Tibial nerve (tissue), 4 donors: ENCODE results near the gene ZG16B. TPM values are rescaled to one million over a fixed set of nuclear protein-coding genes. Genes with fewer than 3 reads are reported as not detected.
A peak's percentile ranks its signal among the peaks of the same experiment; 100 is the strongest.

ENCODE experiments used
- DNase-seq, 2 donors: peaks; one replicate each; pipeline ENCODE4 v3.0.0-alpha.2; 2019; ENCODE audit warnings: low spot score in 2 of 2
- H3K27ac ChIP-seq, 4 donors: fragments of 200-600 bp; sonication (generic) in 3 of 4; one replicate each; pipeline ENCODE4 v1.5.1; 2017 to 2019; ENCODE audit warnings: mild to moderate bottlenecking in 1 of 4
- H3K27me3 ChIP-seq, 2 donors: fragments of 200-600 bp; sonication (generic) in 1 of 2; one replicate each; pipeline versions ENCODE4 v1.5.1 to v1.6.0; 2017 to 2019
- H3K36me3 ChIP-seq, 3 donors: fragments of 200-600 bp; sonication (generic); one replicate each; pipeline ENCODE4 v1.5.1; 2018 to 2019
- H3K4me1 ChIP-seq, 4 donors: fragments of 200-600 bp; sonication (generic) in 3 of 4; one replicate each; pipeline ENCODE4 v1.5.1; 2017 to 2019
- H3K4me3 ChIP-seq, 4 donors: fragments of 200-600 bp; sonication (generic) in 3 of 4; one replicate each; pipeline ENCODE4 v1.5.1; 2017 to 2019; ENCODE audit warnings: mild to moderate bottlenecking in 1 of 4, moderate library complexity in 1 of 4
- H3K9me3 ChIP-seq, 4 donors: fragments of 200-600 bp; sonication (generic) in 3 of 4; one replicate each; pipeline ENCODE4 v1.5.1; 2017 to 2019
- EP300 ChIP-seq, 2 donors: sonication (generic); formaldehyde crosslinking; IDR thresholded peaks; one replicate each; pipeline ENCODE4 v1.6.1; 2017; ENCODE audit warnings: antibody characterized with exemption in 2 of 2, mild to moderate bottlenecking in 1 of 2
- POLR2A ChIP-seq, 2 donors: fragments of 450-650 bp; IDR thresholded peaks; one replicate each; pipeline ENCODE4 v1.6.1; 2017; ENCODE audit warnings: antibody characterized with exemption in 2 of 2, mild to moderate bottlenecking in 2 of 2, moderate library complexity in 2 of 2
- WGBS, 2 donors: methylation state at CpG; one replicate each; pipeline ENCODE4 v1.1.5; 2018; 5-methylcytosine and 5-hydroxymethylcytosine counted together
- total RNA-seq, 4 donors: library from RNA; depleted of rRNA; stranded (reverse); fragments of >200 nt; gene quantifications; one replicate each; pipeline ENCODE4 v1.1.0, GENCODE V29; 2016
- TF ChIP-seq, protein P1 (sequence below), 5 experiments: fragments of 200-600 bp in 3 of 5; fragments of 450-650 bp in 2 of 5; sonication (generic) in 3 of 5; IDR thresholded peaks; one replicate each; pipeline ENCODE4 v1.5.1; 2016 to 2019; ENCODE audit warnings: antibody characterized with exemption in 5 of 5, mild to moderate bottlenecking in 3 of 5, moderate library complexity in 2 of 5

ZG16B gene
- total RNA-seq, 4 donors from 2014 or later = not detected

DNA sequence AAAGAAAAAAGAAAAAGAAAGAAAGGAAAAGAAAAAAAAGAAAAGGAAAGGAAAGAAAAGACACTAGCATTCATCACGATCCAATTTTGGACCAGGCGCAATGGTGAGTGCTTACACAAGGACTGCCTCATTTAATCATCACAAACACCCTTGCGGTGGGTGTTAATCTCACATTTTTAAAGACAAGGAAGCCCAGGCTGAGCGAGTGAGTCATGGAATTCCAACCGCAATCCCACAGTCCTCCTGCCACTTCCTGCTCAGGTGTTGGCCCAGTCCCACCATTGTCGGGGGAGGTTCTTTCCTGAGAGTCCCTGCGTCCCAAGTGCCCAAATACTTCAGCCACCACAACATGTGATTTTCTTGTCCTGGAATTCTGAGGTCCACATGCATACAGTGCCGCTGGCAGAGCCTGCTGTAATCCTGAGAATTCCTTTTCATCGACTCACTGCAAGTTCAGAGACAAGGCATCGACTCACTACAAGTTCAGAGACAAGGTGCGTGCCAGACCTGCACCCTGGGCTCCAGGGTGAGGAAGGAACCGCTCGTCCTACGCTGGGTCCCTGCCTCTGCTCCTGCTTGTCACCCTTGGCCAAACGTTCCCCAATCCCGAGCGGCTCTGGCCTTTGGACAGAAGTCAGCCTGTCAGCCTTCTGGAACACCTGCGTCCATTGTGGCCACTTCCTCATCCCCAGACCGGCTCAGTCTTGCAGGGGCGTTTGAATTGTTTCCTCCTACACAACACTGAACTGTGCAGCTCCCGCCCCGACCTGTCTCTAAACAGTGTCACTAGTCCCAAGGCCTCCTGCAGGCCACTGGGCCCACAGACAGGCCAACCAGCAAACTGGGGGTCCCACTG, 5.8 kb downstream of the ZG16B start:
- H3K27me3 ChIP-seq = peaks cover 0 to 60% of the 10 kb centered on the region in 2 donors

GRCh38 chr16:2836646-2837508, 6.8 kb downstream of the ZG16B start:
- DNase-seq = no peak

More for the DNA sequence above, 5.8 kb downstream of the ZG16B start:
- H3K36me3 ChIP-seq = no peaks in the 10 kb centered on the region
- no peak for DNase-seq
- TF ChIP-seq, protein P1, sequence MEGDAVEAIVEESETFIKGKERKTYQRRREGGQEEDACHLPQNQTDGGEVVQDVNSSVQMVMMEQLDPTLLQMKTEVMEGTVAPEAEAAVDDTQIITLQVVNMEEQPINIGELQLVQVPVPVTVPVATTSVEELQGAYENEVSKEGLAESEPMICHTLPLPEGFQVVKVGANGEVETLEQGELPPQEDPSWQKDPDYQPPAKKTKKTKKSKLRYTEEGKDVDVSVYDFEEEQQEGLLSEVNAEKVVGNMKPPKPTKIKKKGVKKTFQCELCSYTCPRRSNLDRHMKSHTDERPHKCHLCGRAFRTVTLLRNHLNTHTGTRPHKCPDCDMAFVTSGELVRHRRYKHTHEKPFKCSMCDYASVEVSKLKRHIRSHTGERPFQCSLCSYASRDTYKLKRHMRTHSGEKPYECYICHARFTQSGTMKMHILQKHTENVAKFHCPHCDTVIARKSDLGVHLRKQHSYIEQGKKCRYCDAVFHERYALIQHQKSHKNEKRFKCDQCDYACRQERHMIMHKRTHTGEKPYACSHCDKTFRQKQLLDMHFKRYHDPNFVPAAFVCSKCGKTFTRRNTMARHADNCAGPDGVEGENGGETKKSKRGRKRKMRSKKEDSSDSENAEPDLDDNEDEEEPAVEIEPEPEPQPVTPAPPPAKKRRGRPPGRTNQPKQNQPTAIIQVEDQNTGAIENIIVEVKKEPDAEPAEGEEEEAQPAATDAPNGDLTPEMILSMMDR (IDR thresholded peaks at IDR 0.05) = no peak
- TF ChIP-seq POLR2A (IDR thresholded peaks at IDR 0.05) = no peak
- H3K9me3 ChIP-seq = no peaks in the 10 kb centered on the region
- no peak overlapping the region for H3K4me3 ChIP-seq
- WGBS, 2 donors = 53 to 58% methylated on average over 22 of the region's 22 CpGs
- H3K27ac ChIP-seq = no peak overlapping the region
- H3K4me1 ChIP-seq = peaks cover 0 to 4% (median 0%) of the 10 kb centered on the region in 4 donors

GRCh38 chr16:2838928-2839327, 8.8 kb downstream of the ZG16B start:
- peaks cover 0 to 15% (median 5%) of the 10 kb centered on the region in 4 donors for H3K4me1 ChIP-seq
- DNase-seq = no peak
- no peaks in the 10 kb centered on the region for H3K36me3 ChIP-seq
- no peak overlapping the region for H3K4me3 ChIP-seq
- TF ChIP-seq, protein P1 (IDR thresholded peaks at IDR 0.05) = peak; percentile 33 to 68 (median 60)
- no peak for TF ChIP-seq POLR2A (IDR thresholded peaks at IDR 0.05)
- TF ChIP-seq EP300 (IDR thresholded peaks at IDR 0.05) = no peak
- H3K27me3 ChIP-seq = peaks cover 0 to 52% of the 10 kb centered on the region in 2 donors
- WGBS, 2 donors = 2% methylated on average over 9 of the region's 12 CpGs
- no peaks in the 10 kb centered on the region for H3K9me3 ChIP-seq
- no peak overlapping the region for H3K27ac ChIP-seq

More at GRCh38 chr16:2836646-2837508, 6.8 kb downstream of the ZG16B start:
- 49 to 58% methylated on average over 13 of the region's 13 CpGs for WGBS, 2 donors
- H3K4me1 ChIP-seq = peaks cover 0 to 7% (median under 1%) of the 10 kb centered on the region in 4 donors
- no peaks in the 10 kb centered on the region for H3K9me3 ChIP-seq
- no peaks in the 10 kb centered on the region for H3K36me3 ChIP-seq
- no peak overlapping the region for H3K27ac ChIP-seq
- TF ChIP-seq, protein P1 (IDR thresholded peaks at IDR 0.05) = no peak
- TF ChIP-seq POLR2A (IDR thresholded peaks at IDR 0.05) (no peak), EP300 (IDR thresholded peaks at IDR 0.05) (no peak)
- H3K4me3 ChIP-seq = no peak overlapping the region
- H3K27me3 ChIP-seq = peaks cover 0 to 57% of the 10 kb centered on the region in 2 donors

- Histone ChIP-seq H3K27ac (no peak overlapping the region), H3K27me3 (peaks cover 0 to 52% of the 10 kb centered on the region in 2 donors), H3K4me1 (peaks cover 0 to 15% (median 5%) of the 10 kb centered on the region in 4 donors), H3K36me3 (no peaks in the 10 kb centered on the region), H3K9me3 (no peaks in the 10 kb centered on the region), H3K4me3 (no peak overlapping the region)
- 80 to 82% methylated on average over 8 to 15 of the region's 15 CpGs for WGBS, 2 donors
- DNase-seq = no peak
- TF ChIP-seq POLR2A (IDR thresholded peaks at IDR 0.05) (no peak), EP300 (IDR thresholded peaks at IDR 0.05) (no peak)
- TF ChIP-seq, protein P1 (IDR thresholded peaks at IDR 0.05) = no peak
These were observed 9.7 kb downstream of the ZG16B start for GRCh38 chr16:2839650-2840450.
